ENCODE results near the gene TAF6. TPM values are rescaled to one million over a fixed set of nuclear protein-coding genes. Genes with fewer than 3 reads are reported as not detected.
A peak's percentile ranks its signal among the peaks of the same experiment; 100 is the strongest.
"Not testable (repeated sequence)": the region's sequence is repeated elsewhere in the genome, so short reads cannot be mapped to it uniquely, and the experiment has no call there.

Gene TAF6
- total RNA-seq, 1 experiment from 2014 or later: 29.7 TPM

DNA sequence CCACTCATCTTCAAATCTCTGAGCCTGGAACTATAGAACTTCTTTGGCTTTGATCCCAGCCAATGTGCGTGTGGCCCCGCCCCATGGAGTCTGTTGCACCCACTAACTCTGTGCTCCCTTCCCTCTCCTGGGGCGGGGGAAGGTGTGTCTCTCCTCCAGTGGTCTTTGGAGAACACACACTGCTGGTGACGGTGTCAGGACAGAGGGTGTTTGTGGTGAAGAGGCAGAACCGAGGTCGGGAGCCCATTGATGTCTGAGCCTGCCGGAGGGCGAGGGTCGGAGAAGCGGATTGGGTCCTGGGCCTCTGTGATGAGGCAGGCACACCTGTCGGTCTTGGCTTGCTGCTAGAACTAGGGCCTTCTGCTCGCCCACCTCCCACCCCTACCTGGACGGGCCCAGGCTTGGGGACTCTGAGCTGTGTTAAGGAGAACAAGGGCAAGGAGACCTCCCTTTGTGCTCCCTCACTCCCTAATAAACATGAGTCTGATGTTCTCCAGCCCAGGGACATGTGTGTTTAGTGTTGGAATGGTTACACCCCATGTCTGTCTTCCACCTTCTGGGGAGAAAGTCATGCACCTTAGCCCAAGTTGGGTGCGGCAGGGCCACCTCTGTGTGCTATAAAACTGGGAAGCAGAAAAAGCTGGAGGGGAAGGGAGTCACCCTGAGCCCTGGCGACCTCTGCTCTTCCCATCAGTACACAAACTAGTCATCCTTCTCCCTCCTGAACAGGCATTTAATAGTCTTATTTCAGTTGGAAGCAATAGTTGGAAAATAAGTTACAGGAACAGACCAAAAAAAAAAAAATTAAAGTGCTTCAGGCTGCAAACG lies 34.8 kb upstream of the TAF6 start:
- in situ Hi-C loops (cut with HindIII; ENCODE audit: low pct_unique_long_range_greater_than_20kb, low sequenced_read_pairs): no loop called here
- no peak for DNase-seq (ENCODE audit: low read depth)

DNA sequence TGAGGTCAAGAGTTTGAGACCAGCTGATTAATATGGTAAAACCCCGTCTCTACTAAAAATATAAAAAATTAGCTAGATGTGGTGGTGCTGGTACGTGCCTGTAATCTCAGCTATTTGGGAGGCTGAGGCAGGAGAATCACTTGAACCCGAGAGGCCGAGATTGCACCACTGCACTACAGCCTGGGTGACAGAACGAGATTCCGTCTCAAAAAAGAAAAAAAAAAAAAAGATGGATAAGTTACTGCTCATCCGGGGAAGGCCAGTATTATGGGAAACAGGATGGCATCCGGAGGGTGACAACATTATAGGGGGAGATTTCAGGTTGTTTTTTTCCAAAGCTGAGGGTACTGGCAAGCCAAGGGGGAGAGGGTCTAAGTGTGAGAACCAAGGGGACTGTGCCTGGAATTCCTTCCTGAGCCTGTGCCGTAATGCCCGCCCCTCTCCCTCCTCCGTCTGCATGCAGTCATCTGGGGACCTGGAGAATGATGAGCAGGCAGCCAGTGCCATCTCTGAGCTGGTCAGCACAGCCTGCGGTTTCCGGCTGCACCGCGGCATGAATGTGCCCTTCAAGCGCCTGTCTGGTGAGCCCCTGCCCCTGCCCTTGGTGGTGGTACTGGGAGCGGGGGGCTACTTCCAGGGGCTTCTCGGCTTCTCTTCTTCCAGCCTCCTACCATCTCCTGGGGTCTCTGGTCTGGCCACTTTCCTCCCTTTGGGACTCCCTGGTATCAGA lies 33.9 kb upstream of the TAF6 start:
- in situ Hi-C loops (cut with HindIII; ENCODE audit: low pct_unique_long_range_greater_than_20kb, low sequenced_read_pairs): no loop called here
- no peak for DNase-seq (ENCODE audit: low read depth)

DNA sequence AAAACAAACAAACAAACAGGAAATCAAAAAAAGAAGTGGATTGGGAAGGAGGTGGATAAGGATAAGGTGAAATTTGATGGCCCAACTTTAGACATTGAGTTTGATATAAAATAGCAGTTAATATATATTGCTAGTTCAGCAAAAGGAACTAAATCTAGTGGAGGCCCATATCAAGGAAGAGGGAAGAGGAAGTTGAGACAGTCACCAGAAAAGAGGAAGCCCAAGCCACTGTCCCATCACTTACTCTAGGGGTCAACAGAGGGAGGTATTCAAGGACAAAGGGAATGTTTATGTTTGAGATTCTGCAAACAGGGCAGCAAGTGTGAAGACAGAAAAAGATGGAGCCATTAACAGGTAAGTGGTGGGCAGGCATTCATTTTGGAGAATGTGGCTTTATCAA lies 33.2 kb upstream of the TAF6 start:
- DNase-seq (ENCODE audit: low read depth): no peak
- in situ Hi-C loops (cut with HindIII; ENCODE audit: low pct_unique_long_range_greater_than_20kb, low sequenced_read_pairs): no loop called here

DNA sequence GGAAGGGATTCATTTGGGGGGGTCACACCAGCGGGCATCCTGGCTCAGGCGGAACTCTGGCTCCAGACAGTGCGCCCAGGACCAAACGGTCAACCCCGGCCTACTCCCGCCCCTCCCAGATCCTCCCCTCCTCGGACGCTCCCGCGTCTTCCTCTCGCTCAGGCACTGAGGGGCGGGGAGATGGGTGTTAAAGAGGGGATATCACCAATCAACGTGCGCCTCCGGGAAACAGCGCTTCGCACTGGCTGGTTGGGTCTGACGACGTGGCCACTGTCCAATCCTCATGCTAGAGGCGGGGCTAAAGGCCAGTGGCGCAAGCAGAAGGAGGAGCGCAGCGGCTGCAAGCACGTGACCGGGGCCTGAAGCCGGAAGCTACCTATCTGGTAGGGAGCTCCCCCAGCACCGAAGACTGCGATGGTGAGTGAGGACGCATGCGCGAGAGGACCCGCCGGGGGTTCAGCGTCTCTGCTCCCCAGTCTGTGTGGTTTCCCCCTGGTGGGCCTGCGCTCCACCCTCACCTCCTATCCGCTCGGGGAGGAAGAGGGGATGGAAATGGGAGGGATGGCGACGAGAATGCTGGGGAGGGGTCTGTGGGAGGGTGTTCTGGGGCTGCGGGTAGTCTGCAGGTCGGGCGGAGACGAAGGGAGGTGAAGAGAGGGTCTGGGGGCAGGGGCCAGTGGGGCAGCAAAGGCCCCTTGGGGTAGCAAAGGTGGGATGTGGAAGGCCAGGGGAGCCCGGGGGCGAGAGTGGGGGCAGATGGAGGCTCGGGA lies 29.6 kb upstream of the TAF6 start, which contains the start of gene LAMTOR4:
TSS of gene LAMTOR4 (plus strand) at position 360 of the 770 bp plus-strand sequence. CDS start at position 415, 55 bp downstream.
- in situ Hi-C loops (cut with HindIII; ENCODE audit: low pct_unique_long_range_greater_than_20kb, low sequenced_read_pairs): no loop called here

DNA sequence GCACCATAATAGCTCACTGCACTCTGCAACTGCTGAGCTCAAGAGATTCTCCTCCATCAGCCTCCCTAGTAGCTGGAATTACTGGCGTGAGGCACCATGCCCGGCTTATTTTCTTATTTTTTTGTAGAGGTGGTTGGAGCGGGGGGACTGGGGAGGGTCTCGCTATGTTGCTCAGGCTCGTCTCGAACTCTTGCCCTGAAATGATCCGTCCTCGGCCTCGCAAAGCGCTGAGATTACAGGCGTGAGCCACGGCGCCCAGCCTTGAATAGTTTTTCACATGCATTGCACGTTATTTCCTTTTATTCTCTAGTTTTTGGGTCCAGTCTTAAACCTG lies 29.0 kb upstream of the TAF6 start:
- in situ Hi-C loops (cut with HindIII; ENCODE audit: low pct_unique_long_range_greater_than_20kb, low sequenced_read_pairs): no loop called here
- DNase-seq (ENCODE audit: low read depth): no peak

More for the DNA sequence above, 29.6 kb upstream of the TAF6 start, which contains the start of gene LAMTOR4:
- DNase-seq (ENCODE audit: low read depth): peak; percentile 99

DNA sequence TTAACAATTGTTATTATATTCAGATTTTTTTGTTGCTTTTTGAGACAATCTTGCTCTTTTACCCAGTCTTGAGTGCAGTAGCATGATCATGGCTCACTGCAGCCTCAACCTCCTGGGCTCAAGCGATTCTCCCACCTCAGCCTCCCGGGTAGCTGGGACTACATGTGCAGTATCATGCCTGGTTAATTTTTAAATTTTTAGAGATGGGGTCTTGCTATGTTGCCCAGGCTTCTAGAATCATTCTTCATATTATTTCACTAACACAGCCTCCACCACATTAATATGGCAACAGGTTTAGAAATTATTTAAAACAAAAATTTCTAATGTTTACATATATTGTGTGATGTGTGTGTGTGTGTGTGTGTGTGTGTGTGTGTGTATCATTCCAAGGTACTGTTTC lies 28.1 kb upstream of the TAF6 start:
- no peak for DNase-seq (ENCODE audit: low read depth)
- in situ Hi-C loops (cut with HindIII; ENCODE audit: low pct_unique_long_range_greater_than_20kb, low sequenced_read_pairs): no loop called here

DNA sequence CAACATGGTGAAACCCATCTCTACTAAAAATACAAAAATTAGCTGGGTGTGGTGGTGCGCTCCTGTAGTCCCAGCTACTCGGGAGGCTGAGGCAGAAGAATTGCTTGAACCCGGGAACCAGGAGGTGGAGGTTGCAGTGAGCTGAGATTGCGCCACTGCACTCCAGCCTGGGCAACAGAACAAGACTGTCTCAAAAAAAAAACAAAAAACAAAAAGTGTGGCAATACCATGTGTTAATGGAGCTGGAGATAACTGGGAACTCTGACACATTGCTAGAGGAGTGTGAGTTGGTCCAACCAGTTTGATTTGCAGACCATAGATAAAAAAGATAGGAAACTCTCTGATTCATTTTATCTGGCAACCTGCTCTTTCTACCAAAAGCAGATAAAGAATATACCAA lies 27.2 kb upstream of the TAF6 start:
- DNase-seq (ENCODE audit: low read depth); in situ Hi-C loops (cut with HindIII; ENCODE audit: low pct_unique_long_range_greater_than_20kb, low sequenced_read_pairs): not testable (repeated sequence)

DNA sequence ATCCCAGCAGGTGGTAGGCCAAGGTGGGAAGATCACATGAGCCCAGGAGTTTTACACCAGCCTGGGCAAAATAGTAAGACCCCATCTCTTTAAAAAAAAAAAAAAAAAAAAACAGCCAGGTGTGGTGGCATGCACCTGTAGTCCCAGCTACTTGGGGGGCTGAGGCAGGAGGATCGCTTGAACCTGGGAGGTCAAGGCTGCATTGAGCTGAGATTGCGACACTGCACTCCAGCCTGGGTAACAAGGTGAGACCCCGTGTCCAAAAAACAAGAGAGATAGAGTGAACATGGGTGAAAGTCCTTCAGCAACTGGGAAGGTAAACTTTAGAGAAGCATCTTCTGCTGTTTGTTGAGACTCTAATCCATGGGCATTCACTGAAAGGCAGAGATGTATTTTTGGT lies 23.3 kb upstream of the TAF6 start:
- no peak for DNase-seq (ENCODE audit: low read depth)
- in situ Hi-C loops (cut with HindIII; ENCODE audit: low pct_unique_long_range_greater_than_20kb, low sequenced_read_pairs): no loop called here

DNA sequence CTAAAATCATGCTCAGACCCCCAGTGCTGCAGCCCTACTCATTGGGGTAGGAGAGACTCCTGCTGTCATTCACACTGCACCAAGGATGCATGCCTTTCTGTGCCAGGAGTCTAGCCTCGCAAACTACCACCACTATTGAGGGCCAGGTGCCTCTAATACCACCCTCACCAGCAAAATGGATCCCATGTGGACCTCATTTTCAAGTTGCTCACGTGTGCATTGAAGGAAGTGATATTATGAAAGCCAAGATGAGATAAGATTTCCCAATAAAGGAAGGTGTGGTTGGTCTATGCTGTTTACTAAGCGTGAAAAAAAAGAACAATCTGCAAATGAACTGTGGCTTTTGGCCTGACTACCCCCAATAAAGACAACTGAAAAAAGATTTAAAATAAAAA lies 22.4 kb upstream of the TAF6 start:
- no peak for DNase-seq (ENCODE audit: low read depth)
- in situ Hi-C loops (cut with HindIII; ENCODE audit: low pct_unique_long_range_greater_than_20kb, low sequenced_read_pairs): no loop called here

DNA sequence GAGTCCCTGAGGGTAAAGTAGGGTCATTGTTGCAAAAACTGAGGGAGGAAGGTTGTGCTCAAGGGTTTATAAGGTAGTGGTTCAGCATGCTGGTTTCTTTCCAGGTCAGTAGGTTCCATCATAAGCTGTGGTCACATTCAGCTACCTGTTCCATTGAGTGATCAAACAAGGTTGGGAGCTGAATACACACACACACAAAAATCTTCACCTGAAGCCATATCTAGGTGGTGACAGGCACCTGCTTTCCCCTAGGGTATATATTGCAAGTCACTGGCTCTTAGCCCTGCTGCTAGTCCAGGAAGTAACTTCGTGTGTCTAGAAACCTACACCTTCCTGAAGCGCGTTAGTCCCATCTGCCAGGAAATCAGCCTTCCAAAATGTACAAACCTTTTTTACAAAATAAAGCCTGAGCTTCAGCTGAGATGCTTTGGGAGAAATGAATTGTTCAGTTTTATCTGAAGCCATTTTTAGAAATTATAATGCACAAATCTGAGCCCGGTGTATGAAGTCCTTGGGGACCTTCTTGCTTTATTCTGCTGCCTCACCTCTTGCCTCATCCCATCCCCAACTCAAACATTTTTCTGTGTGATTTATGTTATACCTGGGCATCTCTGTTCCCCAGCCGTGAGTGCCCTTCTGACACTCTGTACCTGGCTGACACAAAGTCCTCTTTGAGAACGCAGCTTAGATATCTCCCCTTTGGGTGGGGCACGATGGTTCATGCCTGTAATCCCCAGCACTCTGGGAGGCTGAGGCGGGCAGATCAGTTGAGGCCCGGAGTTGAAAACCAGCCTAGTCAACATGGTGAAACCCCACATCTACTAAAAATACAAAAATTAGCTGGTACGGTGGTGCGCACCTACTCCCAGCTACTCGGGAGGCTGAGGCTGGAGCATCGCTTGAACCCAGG lies 18.9 kb upstream of the TAF6 start:
- DNase-seq (ENCODE audit: low read depth): no peak
- in situ Hi-C loops (cut with HindIII; ENCODE audit: low pct_unique_long_range_greater_than_20kb, low sequenced_read_pairs): no loop called here

DNA sequence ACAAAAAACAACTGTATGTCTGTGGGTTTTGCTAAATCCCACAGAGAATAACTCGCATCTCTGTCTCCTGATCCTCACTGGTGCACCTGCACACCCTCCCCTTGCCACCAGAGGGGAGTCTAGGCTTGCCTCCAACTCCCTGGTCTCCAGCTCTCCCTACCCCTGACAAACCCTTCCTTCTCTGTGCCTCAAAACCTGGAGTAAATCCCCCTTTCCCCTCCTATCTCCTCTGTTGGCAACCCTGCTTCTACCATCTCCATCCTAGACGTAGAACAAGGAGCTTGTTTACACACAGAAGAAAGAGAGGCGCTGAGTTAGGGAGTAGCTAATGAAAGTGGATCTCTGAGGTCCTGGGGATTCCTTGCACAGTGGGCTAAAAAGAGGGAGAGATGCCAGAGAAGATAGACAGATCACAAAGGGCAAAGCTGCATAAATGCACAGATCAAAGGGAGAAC lies 13.6 kb upstream of the TAF6 start:
- in situ Hi-C loops (cut with HindIII; ENCODE audit: low pct_unique_long_range_greater_than_20kb, low sequenced_read_pairs): no loop called here
- DNase-seq (ENCODE audit: low read depth): peak; percentile 56

DNA sequence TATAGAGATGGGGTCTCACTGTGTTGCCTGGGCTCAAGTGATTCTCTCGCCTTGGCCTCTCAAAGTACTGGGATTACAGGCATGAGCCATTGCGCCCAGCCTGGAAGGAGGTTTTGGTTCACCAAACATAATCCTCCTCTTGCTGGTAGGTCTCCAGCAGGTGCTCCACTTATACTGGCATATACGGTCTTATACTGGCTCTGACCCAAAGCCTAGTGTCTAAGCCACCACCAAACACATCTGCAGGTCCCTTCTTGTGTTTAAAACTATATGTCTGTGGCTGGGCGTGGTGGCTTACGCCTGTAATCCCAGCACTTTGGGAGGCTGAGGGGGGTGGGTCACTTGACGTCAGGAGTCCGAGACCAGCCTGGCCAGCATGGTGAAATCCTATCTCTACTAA lies 13.0 kb upstream of the TAF6 start:
- no peak for DNase-seq (ENCODE audit: low read depth)
- in situ Hi-C loops (cut with HindIII; ENCODE audit: low pct_unique_long_range_greater_than_20kb, low sequenced_read_pairs): no loop called here

DNA sequence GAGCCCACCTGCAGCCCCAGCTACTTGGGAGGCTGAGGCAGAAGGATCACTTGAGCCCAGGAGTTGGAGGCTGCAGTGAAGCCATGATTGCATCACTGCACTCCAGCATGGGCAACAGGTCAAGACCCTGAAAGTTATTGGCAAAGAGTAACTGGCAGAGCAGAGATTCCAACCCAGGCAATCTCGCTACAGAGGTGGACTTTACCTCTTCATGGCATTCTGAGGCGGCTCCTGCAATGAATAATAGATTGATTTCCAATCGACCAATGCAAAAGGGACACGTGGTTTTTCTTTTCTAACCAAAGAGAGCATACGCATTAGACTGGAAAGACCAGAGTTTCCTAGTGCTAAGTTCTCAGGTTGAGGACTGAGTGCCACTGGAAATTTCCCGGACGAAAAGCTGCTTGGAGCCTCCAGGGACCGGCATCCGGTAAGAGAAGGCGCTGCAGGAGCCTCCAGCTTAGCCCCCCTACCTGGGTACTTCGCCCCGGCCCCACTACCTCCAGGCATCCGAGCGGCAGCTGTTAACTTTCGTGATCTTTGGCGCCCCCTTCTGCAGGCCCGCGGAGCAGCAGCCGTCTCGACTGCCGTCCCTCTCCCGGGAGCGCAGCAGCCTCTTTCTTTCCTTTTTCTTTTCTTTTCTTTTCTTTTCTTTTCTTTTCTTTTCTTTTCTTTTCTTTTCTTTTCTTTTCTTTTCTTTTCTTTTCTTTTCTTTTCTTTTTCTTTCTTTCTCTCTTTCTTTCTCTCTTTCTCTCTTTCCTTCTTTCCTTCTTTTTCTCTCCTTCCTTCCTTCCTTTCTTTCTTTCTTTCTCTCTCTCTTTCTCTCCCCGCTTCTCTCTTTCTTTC lies 11.7 kb upstream of the TAF6 start:
- in situ Hi-C loops (cut with HindIII; ENCODE audit: low pct_unique_long_range_greater_than_20kb, low sequenced_read_pairs): no loop called here
- peak; percentile 45 for DNase-seq (ENCODE audit: low read depth)

DNA sequence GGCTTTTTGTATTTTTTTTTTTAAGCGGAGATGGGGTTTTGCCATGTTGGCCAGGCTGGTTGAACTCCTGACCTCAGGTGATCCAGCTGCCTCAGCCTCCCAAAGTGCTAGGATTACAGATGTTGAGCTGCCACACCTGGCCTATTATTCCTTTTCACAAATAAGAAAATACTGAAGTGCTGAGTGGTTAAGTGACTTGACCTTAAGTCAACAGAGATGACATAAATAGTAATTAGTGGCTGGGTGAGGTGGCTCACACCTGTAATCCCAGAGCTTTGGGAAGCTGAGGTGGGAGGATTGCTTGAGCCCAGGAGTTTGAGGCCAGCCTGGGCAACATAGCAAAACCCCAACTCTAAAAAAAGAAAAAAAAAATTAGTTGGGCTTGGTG lies 11.1 kb upstream of the TAF6 start:
- in situ Hi-C loops (cut with HindIII; ENCODE audit: low pct_unique_long_range_greater_than_20kb, low sequenced_read_pairs); DNase-seq (ENCODE audit: low read depth): not testable (repeated sequence)

DNA sequence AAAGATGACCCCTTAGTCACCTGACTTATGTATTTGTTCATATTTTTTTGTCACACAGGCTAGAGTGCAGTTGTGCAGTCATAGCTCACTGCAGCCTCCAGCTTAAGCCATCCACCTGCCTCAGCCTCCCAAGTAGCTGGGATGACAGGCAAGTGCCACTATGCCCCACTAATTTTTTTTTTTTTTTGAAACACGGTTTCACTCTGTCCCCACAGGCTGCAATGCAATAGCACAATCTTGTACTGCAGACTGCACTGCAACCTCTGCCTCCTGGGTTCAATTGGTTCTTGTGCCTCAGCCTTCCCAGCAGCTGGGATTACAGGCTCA lies 9.4 kb upstream of the TAF6 start:
- in situ Hi-C loops (cut with HindIII; ENCODE audit: low pct_unique_long_range_greater_than_20kb, low sequenced_read_pairs): no loop called here
- no peak for DNase-seq (ENCODE audit: low read depth)

DNA sequence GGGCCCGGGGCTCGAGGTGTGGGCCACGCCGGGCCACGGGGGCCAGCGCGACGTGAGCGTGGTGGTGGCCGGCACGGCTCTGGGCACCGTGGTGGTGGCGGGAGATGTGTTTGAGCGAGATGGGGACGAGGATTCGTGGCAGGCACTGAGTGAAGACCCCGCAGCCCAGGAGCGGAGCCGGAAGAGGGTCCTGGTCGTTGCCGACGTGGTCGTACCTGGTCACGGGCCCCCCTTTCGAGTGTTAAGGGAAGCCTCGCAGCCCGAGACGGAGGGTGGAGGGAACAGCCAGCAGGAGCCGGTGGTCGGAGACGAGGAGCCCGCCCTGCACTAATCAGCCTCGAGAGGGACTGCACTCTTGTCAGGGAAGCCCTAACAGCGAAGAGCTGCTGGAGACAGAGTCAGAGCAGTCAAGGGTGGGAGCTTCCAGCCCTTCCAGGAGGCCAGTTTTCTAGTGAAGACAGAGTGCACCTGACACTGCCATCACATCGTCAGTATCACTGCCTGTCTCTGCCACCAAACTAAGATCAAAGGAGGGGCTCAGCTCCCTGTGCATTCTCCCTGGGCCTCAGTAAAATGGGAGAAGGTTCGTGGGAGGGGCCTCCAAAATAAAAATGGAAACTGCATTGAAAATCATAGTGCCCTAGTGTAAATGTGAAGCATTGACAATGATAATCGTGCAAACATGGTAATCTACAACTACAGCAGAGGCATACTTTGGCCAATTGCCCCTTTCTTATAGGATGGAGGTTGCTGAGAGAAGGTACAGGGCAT lies 8.9 kb upstream of the TAF6 start:
- DNase-seq (ENCODE audit: low read depth): no peak
- in situ Hi-C loops (cut with HindIII; ENCODE audit: low pct_unique_long_range_greater_than_20kb, low sequenced_read_pairs): no loop called here
